ENCODE measurements around the gene RFTN1. TPM values are rescaled to one million over a fixed set of nuclear protein-coding genes. Genes with fewer than 3 reads are reported as not detected.
A peak's percentile ranks its signal among the peaks of the same experiment; 100 is the strongest.

The RFTN1 gene
- total RNA-seq, 4 donors from 2014 or later = 11.2 to 39.5 (median 25.6) TPM

GRCh38 chr3:16456784-16457415 lies 56.6 kb downstream of the RFTN1 start:
- no peak for DNase-seq (ENCODE audit: low spot score in 2 of 2)
- intact Hi-C loops (cut with DNase I; ENCODE audit: low total_unique reads) = no loop called here
- WGBS, 2 donors = 65 to 87% methylated on average over 3 of the region's 3 CpGs
- no peak overlapping the region for H3K4me3 ChIP-seq (ENCODE audit: low read depth, poor library complexity, severe bottlenecking)
- TF ChIP-seq CTCF (IDR thresholded peaks at IDR 0.05) (no peak), POLR2A (IDR thresholded peaks at IDR 0.05) (no peak)

GRCh38 chr3:16455966-16456365 lies 57.5 kb downstream of the RFTN1 start:
- DNase-seq (ENCODE audit: low spot score in 2 of 2) = no peak
- no peak overlapping the region for H3K4me3 ChIP-seq (ENCODE audit: low read depth, poor library complexity, severe bottlenecking)
- no peak for TF ChIP-seq CTCF (IDR thresholded peaks at IDR 0.05)
- no peak for TF ChIP-seq POLR2A (IDR thresholded peaks at IDR 0.05)
- WGBS, 2 donors = 90 to 93% methylated on average over 8 of the region's 8 CpGs
- intact Hi-C loops (cut with DNase I; ENCODE audit: low total_unique reads) = no loop called here

- intact Hi-C loops (cut with DNase I; ENCODE audit: low total_unique reads) = no loop called here
- DNase-seq (ENCODE audit: low spot score in 2 of 2) = no peak
- no peak for TF ChIP-seq CTCF (IDR thresholded peaks at IDR 0.05)
- TF ChIP-seq POLR2A (IDR thresholded peaks at IDR 0.05) = no peak
- no peak overlapping the region for H3K4me3 ChIP-seq (ENCODE audit: low read depth, poor library complexity, severe bottlenecking)
- WGBS, 2 donors = 89 to 97% methylated on average over 7 of the region's 7 CpGs
These were observed 58.5 kb downstream of the RFTN1 start for GRCh38 chr3:16455001-16455400.

- TF ChIP-seq POLR2A (IDR thresholded peaks at IDR 0.05) (no peak), CTCF (IDR thresholded peaks at IDR 0.05) (no peak)
- no peak for DNase-seq (ENCODE audit: low spot score in 2 of 2)
- H3K4me3 ChIP-seq (ENCODE audit: low read depth, poor library complexity, severe bottlenecking) = no peak overlapping the region
- 76 to 77% methylated on average over 4 of the region's 4 CpGs for WGBS, 2 donors
- intact Hi-C loops (cut with DNase I; ENCODE audit: low total_unique reads) = no loop called here
These were observed 61.2 kb downstream of the RFTN1 start for GRCh38 chr3:16452261-16452660.

GRCh38 chr3:16449369-16449768 lies 64.1 kb downstream of the RFTN1 start:
- WGBS, 2 donors = 69 to 76% methylated on average over 6 of the region's 6 CpGs
- intact Hi-C loops (cut with DNase I; ENCODE audit: low total_unique reads) = no loop called here
- no peak for DNase-seq (ENCODE audit: low spot score in 2 of 2)
- H3K4me3 ChIP-seq (ENCODE audit: low read depth, poor library complexity, severe bottlenecking) = no peak overlapping the region
- no peak for TF ChIP-seq POLR2A (IDR thresholded peaks at IDR 0.05)
- no peak for TF ChIP-seq CTCF (IDR thresholded peaks at IDR 0.05)

GRCh38 chr3:16448639-16449070 lies 64.8 kb downstream of the RFTN1 start:
- no peak overlapping the region for H3K4me3 ChIP-seq (ENCODE audit: low read depth, poor library complexity, severe bottlenecking)
- intact Hi-C loops (cut with DNase I; ENCODE audit: low total_unique reads) = no loop called here
- peak; percentile 77 to 95 for DNase-seq (ENCODE audit: low spot score in 2 of 2)
- 20 to 32% methylated on average over 6 of the region's 6 CpGs for WGBS, 2 donors
- TF ChIP-seq POLR2A (IDR thresholded peaks at IDR 0.05) = no peak
- no peak for TF ChIP-seq CTCF (IDR thresholded peaks at IDR 0.05)

Data from lower leg skin (tissue), 4 donors.